Measurements from ENCODE around the gene SEPTIN12.

GRCh38 chr16:4750896-4751295 is 37.2 kb downstream of the SEPTIN12 start:
- TF ChIP-seq GATA2 (IDR thresholded peaks at IDR 0.05; ENCODE audit: low read depth, low read length) (no peak), GATA3 (IDR thresholded peaks at IDR 0.05; ENCODE audit: low read depth, low read length) (no peak)
